ENCODE measurements around the gene TTLL11.

DNA sequence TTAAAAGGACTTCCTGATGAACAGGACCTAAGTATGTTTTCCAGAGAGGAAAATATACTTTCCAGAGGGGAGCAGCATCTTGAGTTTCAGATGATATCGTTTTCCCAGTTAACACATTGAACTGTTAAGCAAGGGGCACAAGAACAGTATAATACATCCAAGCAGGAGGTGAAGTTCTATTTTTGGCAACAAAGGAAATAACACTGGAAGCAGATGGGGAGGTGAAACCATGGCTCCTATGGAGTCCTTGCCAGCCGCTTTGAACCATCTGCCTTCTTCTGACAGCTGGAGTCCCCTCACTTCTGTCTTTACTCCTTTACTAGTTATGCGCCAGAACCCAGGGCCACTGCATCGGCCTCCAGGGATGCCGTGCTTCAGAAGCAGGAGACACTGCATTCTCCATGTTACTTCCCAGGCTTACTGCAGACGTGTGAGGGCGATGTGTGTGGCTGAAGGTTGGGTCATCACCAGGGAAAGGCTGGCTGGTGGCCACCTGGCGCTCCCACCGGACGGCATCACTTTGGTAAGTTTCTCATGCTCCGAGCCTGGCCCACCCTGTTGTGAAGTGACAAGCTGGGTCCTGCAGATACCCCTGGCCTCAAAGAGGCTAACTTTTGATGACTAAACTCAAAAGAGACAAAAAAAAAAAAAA is 77.8 kb downstream of the TTLL11 start:
- TF ChIP-seq, protein P1, sequence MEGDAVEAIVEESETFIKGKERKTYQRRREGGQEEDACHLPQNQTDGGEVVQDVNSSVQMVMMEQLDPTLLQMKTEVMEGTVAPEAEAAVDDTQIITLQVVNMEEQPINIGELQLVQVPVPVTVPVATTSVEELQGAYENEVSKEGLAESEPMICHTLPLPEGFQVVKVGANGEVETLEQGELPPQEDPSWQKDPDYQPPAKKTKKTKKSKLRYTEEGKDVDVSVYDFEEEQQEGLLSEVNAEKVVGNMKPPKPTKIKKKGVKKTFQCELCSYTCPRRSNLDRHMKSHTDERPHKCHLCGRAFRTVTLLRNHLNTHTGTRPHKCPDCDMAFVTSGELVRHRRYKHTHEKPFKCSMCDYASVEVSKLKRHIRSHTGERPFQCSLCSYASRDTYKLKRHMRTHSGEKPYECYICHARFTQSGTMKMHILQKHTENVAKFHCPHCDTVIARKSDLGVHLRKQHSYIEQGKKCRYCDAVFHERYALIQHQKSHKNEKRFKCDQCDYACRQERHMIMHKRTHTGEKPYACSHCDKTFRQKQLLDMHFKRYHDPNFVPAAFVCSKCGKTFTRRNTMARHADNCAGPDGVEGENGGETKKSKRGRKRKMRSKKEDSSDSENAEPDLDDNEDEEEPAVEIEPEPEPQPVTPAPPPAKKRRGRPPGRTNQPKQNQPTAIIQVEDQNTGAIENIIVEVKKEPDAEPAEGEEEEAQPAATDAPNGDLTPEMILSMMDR (conservative IDR thresholded peaks at IDR 0.05; ENCODE audit: low read length) = no peak
- TF ChIP-seq EZH2phosphoT487 (IDR thresholded peaks at IDR 0.05; ENCODE audit: borderline replicate concordance, low read depth, low read length) = no peak
